Psoas muscle (tissue), 8 donors: ENCODE results near the gene SPATS2L. TPM values are rescaled to one million over a fixed set of nuclear protein-coding genes. Genes with fewer than 3 reads are reported as not detected.

Experiments
- ATAC-seq, 4 donors: fragments of 200-7000 bp; cut with Tn5 transposase; one replicate each; pipeline ENCODE4 v1.9.1; 2020; ENCODE audit warnings: moderate library complexity in 3 of 4, mild to moderate bottlenecking in 2 of 4
- DNase-seq, 2 donors: peaks; one replicate each; pipeline ENCODE4 v3.0.0-alpha.2; 2020
- H3K27ac ChIP-seq: fragments of 200-600 bp; one replicate; pipeline ENCODE4 v1.8.0; 2022
- H3K27me3 ChIP-seq, 3 donors: fragments of 200-600 bp in 1 of 3; one replicate each; pipeline versions ENCODE4 v1.6.1 to v1.8.0; 2013 to 2022; ENCODE audit warnings: low read length in 2 of 3, mild to moderate bottlenecking in 2 of 3, moderate library complexity in 1 of 3; ENCODE audit not compliant: insufficient read depth in 3 of 3
- H3K36me3 ChIP-seq, 2 donors: fragments of 200-600 bp in 1 of 2; one replicate each; pipeline versions ENCODE4 v1.6.1 to v1.8.0; 2013 to 2022; ENCODE audit warnings: low read depth in 1 of 2, mild to moderate bottlenecking in 1 of 2, moderate library complexity in 1 of 2; ENCODE audit not compliant: insufficient read depth in 1 of 2
- H3K4me1 ChIP-seq: fragments of 200-600 bp; one replicate; pipeline ENCODE4 v1.8.0; 2022
- H3K4me3 ChIP-seq: fragments of 200-600 bp; one replicate; pipeline ENCODE4 v1.8.0; 2022; ENCODE audit warnings: mild to moderate bottlenecking
- H3K9me3 ChIP-seq: fragments of 200-600 bp; one replicate; pipeline ENCODE4 v1.8.0; 2022
- CTCF ChIP-seq: fragments of 200-600 bp; IDR thresholded peaks from one replicate; pipeline ENCODE4 v1.8.0; 2022; ENCODE audit warnings: antibody characterized with exemption
- WGBS, 3 donors: extraction: QIAGEN DNeasy Blood & Tissue Kit; methylation state at CpG; one replicate each; pipeline versions ENCODE4 v1.1.6 to v1.1.7; 2013; 5-methylcytosine and 5-hydroxymethylcytosine counted together
- intact Hi-C, 2 donors: fragments of 100-400 bp; cut with DNase I; formaldehyde crosslinking; loops; one replicate each; pipeline versions ENCODE4 v1.11.0 to v1.14.2; 2022
- polyA plus RNA-seq, 3 donors: library from polyadenylated mRNA; stranded (reverse); fragments of 200-250 nt; gene quantifications; one replicate each; pipeline ENCODE4 v1.2.3, GENCODE V29; 2013
- total RNA-seq, 4 donors: library from RNA; stranded (reverse); fragmentation: NEBNext Ultra II Directional in 2 of 4; extraction: Animal tissue kit (Norgen Biotek cat#: 25700) in 2 of 4; gene quantifications; one replicate each; pipeline versions ENCODE4 v1.2.1 to v1.2.4, GENCODE V29; 2021 to 2023
- donor health status: healthy with polysubstance abuse.
- donor health status: DM: no; HTN: no; CAD: no; lungs with moderate emphysema.
- donor health status: Bipolar disorder and iron deficiency.
- donor health status: healthy.
- donor health status: DM: yes; HTN: yes; CAD: no.
- donor health status: DM: no; HTN: no; CAD: no.
- donor health status: DM: no; HTN: no; CAD: no.
- donor health status: DM: yes; HTN: yes; CAD: no.

The SPATS2L gene
- total and polyA plus RNA-seq, 7 donors, result 34.2 to 286 (median 60.2) TPM

GRCh38 chr2:200356857-200357384 is 50.4 kb downstream of the SPATS2L start:
- TF ChIP-seq CTCF, result no peak
- ATAC-seq, result peak in 1 of 4 donors; percentile 40
- no peak overlapping the region for H3K27ac ChIP-seq
- H3K36me3 ChIP-seq, result peaks cover 0 to 3% of the 10 kb centered on the region in 2 donors
- peaks cover 33% of the 10 kb centered on the region for H3K4me1 ChIP-seq
- no peak for DNase-seq
- no peaks in the 10 kb centered on the region for H3K9me3 ChIP-seq
- H3K4me3 ChIP-seq, result no peak overlapping the region
- intact Hi-C loops, result no loop called here
- 13 to 23% (median 19%) methylated on average over 1 of the region's 1 CpG for WGBS, 3 donors
- H3K27me3 ChIP-seq, result no peaks in the 10 kb centered on the region

- DNase-seq (no peak), ATAC-seq (peak in 2 of 4 donors; percentile 58 to 66)
- intact Hi-C loops, result no loop called here
- Histone ChIP-seq H3K27ac (no peak overlapping the region), H3K27me3 (no peaks in the 10 kb centered on the region), H3K4me3 (no peak overlapping the region), H3K4me1 (peaks cover 24% of the 10 kb centered on the region), H3K36me3 (peaks cover 0 to 5% of the 10 kb centered on the region in 2 donors), H3K9me3 (no peaks in the 10 kb centered on the region)
- WGBS, 3 donors, result 16 to 41% (median 24%) methylated on average over 3 of the region's 3 CpGs
- no peak for TF ChIP-seq CTCF
Observed at GRCh38 chr2:200357845-200358244, 51.4 kb downstream of the SPATS2L start.

- DNase-seq (no peak), ATAC-seq (no peak)
- TF ChIP-seq CTCF, result no peak
- no peak overlapping the region for H3K27ac ChIP-seq
- H3K9me3 ChIP-seq, result no peaks in the 10 kb centered on the region
- intact Hi-C loops, result no loop called here
- WGBS, 3 donors, result 73 to 87% (median 86%) methylated on average over 2 of the region's 2 CpGs
- H3K4me3 ChIP-seq, result no peak overlapping the region
- H3K36me3 ChIP-seq, result peaks cover 0 to 5% of the 10 kb centered on the region in 2 donors
- no peaks in the 10 kb centered on the region for H3K27me3 ChIP-seq
- peaks cover 17% of the 10 kb centered on the region for H3K4me1 ChIP-seq
Observed at GRCh38 chr2:200359552-200359951, 53.1 kb downstream of the SPATS2L start.

- Histone ChIP-seq H3K27ac (no peak overlapping the region), H3K4me1 (peaks cover 17% of the 10 kb centered on the region), H3K4me3 (no peak overlapping the region), H3K9me3 (no peaks in the 10 kb centered on the region), H3K36me3 (peaks cover 0 to 5% of the 10 kb centered on the region in 2 donors), H3K27me3 (no peaks in the 10 kb centered on the region)
- TF ChIP-seq CTCF, result no peak
- DNase-seq (no peak), ATAC-seq (no peak)
- intact Hi-C loops, result no loop called here
- 79 to 89% (median 86%) methylated on average over 5 of the region's 5 CpGs for WGBS, 3 donors
Observed at GRCh38 chr2:200360364-200360763, 53.9 kb downstream of the SPATS2L start.
